Ascending aorta (tissue), 2 donors: ENCODE data around the gene GDF15. TPM values are rescaled to one million over a fixed set of nuclear protein-coding genes. Genes with fewer than 3 reads are reported as not detected.
"Not testable (repeated sequence)": the region's sequence is repeated elsewhere in the genome, so short reads cannot be mapped to it uniquely, and the experiment has no call there.

Source experiments
- DNase-seq, 2 donors: peaks; one replicate each; pipeline ENCODE4 v3.0.0-alpha.2; 2019; ENCODE audit warnings: low spot score in 2 of 2
- H3K27ac ChIP-seq, 2 donors: fragments of 200-600 bp; sonication (generic); one replicate each; pipeline ENCODE4 v1.5.1; 2016 to 2017; ENCODE audit warnings: mild to moderate bottlenecking in 1 of 2
- H3K27me3 ChIP-seq: fragments of 200-600 bp; sonication (generic); one replicate; pipeline ENCODE4 v1.5.1; 2017
- H3K36me3 ChIP-seq, 2 donors: fragments of 200-600 bp; sonication (generic); one replicate each; pipeline ENCODE4 v1.5.1; 2016
- H3K4me1 ChIP-seq, 2 donors: fragments of 200-600 bp; sonication (generic); one replicate each; pipeline ENCODE4 v1.5.1; 2016 to 2017; ENCODE audit warnings: mild to moderate bottlenecking in 1 of 2
- H3K4me3 ChIP-seq, 2 donors: fragments of 200-600 bp; sonication (generic); one replicate each; pipeline ENCODE4 v1.5.1; 2016 to 2017; ENCODE audit warnings: mild to moderate bottlenecking in 1 of 2
- H3K9me3 ChIP-seq, 2 donors: fragments of 200-600 bp; sonication (generic); one replicate each; pipeline ENCODE4 v1.5.1; 2016
- intact Hi-C: fragments of 100-400 bp; cut with DNase I; formaldehyde crosslinking; loops from one replicate; pipeline ENCODE4 v1.15.1; 2023
- total RNA-seq: library from RNA; depleted of rRNA; stranded (reverse); fragments of >200 nt; gene quantifications from one replicate; pipeline ENCODE4 v1.1.0, GENCODE V29; 2016
- TF ChIP-seq, protein P1 (sequence below), 3 experiments: fragments of 200-600 bp in 2 of 3; fragments of 450-650 bp in 1 of 3; sonication (generic) in 2 of 3; IDR thresholded peaks; one replicate each; pipeline ENCODE4 v1.5.1; 2016 to 2019; ENCODE audit warnings: antibody characterized with exemption in 3 of 3, mild to moderate bottlenecking in 1 of 3, moderate library complexity in 1 of 3

GDF15 gene
- total RNA-seq, 1 donor from 2014 or later, result 8.5 TPM

DNA sequence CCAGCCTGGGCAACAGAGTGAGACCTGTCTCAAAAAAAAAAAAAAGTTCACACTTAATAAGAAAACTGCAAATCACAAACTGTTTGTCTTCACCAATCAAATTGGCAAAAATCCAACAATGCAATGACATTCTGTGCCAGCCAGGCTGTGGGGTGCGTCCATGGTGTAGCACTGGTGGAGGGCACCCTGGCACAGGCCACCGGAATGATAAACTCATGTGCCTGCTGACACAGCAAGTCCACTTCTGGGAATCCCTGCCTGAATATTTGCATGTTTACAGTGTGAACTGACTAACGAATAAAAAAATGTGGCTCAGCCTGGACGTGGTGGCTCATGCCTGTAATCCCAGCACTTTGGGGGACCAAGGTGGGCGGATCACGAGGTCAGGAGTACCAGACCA, 13.1 kb downstream of the GDF15 start:
- Histone ChIP-seq H3K4me1 (no peaks in the 10 kb centered on the region), H3K4me3 (no peak overlapping the region), H3K27me3 (peaks cover 4% of the 10 kb centered on the region), H3K27ac (no peak overlapping the region), H3K36me3 (no peaks in the 10 kb centered on the region), H3K9me3 (no peaks in the 10 kb centered on the region)
- TF ChIP-seq, protein P1, sequence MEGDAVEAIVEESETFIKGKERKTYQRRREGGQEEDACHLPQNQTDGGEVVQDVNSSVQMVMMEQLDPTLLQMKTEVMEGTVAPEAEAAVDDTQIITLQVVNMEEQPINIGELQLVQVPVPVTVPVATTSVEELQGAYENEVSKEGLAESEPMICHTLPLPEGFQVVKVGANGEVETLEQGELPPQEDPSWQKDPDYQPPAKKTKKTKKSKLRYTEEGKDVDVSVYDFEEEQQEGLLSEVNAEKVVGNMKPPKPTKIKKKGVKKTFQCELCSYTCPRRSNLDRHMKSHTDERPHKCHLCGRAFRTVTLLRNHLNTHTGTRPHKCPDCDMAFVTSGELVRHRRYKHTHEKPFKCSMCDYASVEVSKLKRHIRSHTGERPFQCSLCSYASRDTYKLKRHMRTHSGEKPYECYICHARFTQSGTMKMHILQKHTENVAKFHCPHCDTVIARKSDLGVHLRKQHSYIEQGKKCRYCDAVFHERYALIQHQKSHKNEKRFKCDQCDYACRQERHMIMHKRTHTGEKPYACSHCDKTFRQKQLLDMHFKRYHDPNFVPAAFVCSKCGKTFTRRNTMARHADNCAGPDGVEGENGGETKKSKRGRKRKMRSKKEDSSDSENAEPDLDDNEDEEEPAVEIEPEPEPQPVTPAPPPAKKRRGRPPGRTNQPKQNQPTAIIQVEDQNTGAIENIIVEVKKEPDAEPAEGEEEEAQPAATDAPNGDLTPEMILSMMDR (IDR thresholded peaks at IDR 0.05), result no peak
- intact Hi-C loops, result no loop called here
- DNase-seq, result no peak

DNA sequence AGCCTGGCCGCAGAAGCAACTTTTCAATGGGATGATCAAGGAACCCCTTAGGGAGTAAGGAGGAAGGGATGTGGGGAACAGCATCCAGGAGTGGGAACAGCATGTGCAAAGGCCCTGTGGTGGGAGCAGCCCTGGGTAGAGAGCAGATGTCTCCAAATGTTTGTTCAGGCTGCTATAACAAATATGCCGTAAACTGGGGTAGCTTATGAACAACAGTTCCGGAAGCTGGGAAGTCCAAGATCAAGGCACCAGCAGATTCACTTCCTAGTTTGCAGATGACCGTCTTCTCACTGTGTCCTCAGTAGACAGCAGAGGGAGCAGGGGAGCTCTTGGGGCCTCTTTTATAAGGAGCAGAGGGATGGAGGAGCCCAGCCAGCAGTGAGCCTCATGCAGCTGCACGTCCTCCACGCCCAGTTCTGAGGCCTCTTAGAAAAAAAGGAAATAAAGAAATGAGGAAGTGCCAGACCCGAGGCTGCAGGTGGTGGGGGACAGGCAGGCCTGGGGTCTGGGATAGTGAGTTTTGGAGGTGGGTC, 15.7 kb downstream of the GDF15 start:
- intact Hi-C loops, result loop anchor here (5.0 kb wide), 1 partner anchor 139 kb away; no protein-coding TSS in a partner anchor
- DNase-seq, result peak in 1 of 2 donors; percentile 80

DNA sequence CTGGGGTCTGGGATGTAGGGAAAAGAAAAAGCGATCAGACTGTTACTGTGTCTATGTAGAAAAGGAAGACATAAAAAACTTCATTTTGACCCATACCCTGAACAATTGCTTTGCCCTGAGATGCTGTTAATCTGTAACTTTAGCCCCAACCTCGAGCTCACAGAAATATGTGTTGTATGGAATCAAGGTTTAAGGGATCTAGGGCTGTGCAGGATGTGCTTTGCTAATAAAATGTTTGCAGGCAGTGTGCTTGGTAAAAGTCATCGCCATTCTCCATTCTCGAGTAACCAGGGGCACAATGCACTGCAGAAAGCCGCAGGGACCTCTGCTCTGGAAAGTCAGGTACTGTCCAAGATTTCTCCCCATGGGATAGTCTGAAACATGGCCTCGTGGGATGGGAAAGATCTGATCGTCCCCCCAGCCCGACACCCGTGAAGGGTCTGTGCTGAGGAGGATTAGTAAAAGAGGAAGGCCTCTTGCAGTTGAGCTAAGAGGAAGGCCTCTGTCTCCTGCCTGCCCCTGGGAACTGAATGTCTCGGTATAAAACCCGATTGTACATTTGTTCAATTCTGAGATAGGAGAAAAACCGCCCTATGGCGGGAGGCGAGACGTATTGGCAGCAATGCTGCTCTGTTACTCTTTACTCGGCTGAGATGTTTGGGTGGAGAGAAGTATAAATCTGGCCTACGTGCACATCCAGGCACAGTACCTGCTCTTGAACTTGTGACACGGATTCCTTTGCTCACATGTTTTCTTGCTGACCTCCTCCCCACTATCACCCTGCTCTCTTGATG, 16.7 kb downstream of the GDF15 start:
- not testable (repeated sequence) for H3K9me3 ChIP-seq, H3K36me3 ChIP-seq, H3K27ac ChIP-seq, DNase-seq, H3K4me3 ChIP-seq, H3K4me1 ChIP-seq, H3K27me3 ChIP-seq
- intact Hi-C loops, result loop anchor here (5.0 kb wide), 1 partner anchor 140 kb away; no protein-coding TSS in a partner anchor

More for the DNA sequence above, 15.7 kb downstream of the GDF15 start:
- H3K4me1 ChIP-seq, result no peaks in the 10 kb centered on the region
- TF ChIP-seq, protein P1 (IDR thresholded peaks at IDR 0.05), result no peak
- H3K27ac ChIP-seq, result no peak overlapping the region
- no peaks in the 10 kb centered on the region for H3K9me3 ChIP-seq
- H3K4me3 ChIP-seq, result no peak overlapping the region
- H3K27me3 ChIP-seq, result peaks cover 4% of the 10 kb centered on the region
- no peaks in the 10 kb centered on the region for H3K36me3 ChIP-seq

DNA sequence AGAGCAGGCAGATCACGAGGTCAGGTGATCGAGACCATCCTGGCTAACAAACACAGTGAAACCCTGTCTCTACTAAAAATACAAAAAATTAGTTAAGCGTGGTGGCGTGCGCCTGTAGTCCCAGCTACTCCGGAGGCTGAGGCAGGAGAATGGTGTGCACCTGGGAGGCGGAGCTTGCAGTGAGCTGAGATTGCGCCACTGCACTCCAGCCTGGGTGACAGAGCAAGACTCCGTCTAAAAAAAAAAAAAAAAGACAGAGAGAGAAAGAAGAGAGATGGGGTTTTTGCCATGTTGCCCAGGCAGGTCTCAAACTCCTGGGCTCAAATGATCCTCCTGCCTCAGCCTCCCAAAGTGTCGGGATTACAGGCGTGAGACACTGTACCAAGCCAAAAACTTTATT, 19.8 kb downstream of the GDF15 start:
- intact Hi-C loops, H3K36me3 ChIP-seq, H3K4me3 ChIP-seq, DNase-seq, H3K27me3 ChIP-seq, H3K27ac ChIP-seq, H3K9me3 ChIP-seq, H3K4me1 ChIP-seq: not testable (repeated sequence)

DNA sequence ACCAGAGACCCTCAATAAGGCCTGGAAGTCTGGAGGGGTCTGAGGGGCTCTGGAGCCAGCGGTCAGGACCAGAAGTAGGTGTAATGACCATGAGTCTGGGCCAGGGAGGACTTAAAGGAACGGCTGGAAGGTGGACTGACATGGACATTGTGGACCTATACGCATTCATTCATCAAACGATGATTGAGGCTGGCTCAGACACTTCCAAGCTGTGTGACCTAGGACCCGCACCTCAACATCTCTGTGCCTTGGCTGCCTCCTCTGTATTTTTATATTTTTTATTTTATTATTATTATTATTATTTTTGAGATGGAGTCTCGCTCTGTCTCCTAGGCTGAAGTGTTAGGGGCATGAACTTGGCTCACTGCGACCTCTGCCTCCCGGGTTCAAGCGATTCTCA, 20.8 kb downstream of the GDF15 start:
- no peaks in the 10 kb centered on the region for H3K4me1 ChIP-seq
- no peak overlapping the region for H3K27ac ChIP-seq
- no peaks in the 10 kb centered on the region for H3K9me3 ChIP-seq
- TF ChIP-seq, protein P1 (IDR thresholded peaks at IDR 0.05), result no peak
- intact Hi-C loops, result no loop called here
- no peaks in the 10 kb centered on the region for H3K36me3 ChIP-seq
- no peak overlapping the region for H3K4me3 ChIP-seq
- no peak for DNase-seq
- H3K27me3 ChIP-seq, result no peaks in the 10 kb centered on the region

DNA sequence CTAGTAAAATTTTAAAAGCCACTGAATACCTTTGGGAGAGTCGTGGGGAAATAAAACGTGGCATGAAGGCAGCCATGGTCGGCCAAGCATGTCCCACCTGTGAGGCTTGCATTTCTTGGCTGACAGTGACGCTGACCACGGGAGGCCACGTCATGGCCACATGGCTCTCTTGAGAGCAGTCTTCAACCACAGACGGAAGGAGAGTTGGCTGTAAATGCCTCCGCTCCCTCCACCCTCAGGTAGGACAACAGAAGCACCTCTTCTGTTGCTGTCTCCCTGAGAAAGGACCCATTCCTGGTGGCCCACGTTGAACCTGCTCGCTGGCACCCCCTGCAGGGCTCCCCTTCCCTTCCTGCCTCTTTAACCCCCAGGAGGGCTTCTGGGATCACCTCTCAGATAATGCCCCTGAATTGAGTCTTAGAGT, 22.1 kb downstream of the GDF15 start:
- H3K36me3 ChIP-seq, result no peaks in the 10 kb centered on the region
- no peaks in the 10 kb centered on the region for H3K9me3 ChIP-seq
- H3K4me3 ChIP-seq, result no peak overlapping the region
- DNase-seq, result no peak
- intact Hi-C loops, result no loop called here
- TF ChIP-seq, protein P1 (IDR thresholded peaks at IDR 0.05), result peak in 1 of 3 experiments; percentile 33
- no peaks in the 10 kb centered on the region for H3K27me3 ChIP-seq
- no peak overlapping the region for H3K27ac ChIP-seq
- H3K4me1 ChIP-seq, result no peaks in the 10 kb centered on the region
